ENCODE results near the gene KLHL3.
A peak's percentile ranks its signal among the peaks of the same experiment; 100 is the strongest.

KLHL3 gene

GRCh38 chr5:137681191-137681590 is 54.7 kb downstream of the KLHL3 start:
- no peak overlapping the region for H3K4me3 ChIP-seq (ENCODE audit: low read length)
- DNase-seq (ENCODE audit: low read depth, low spot score) = no peak

GRCh38 chr5:137679910-137680309 is 56.0 kb downstream of the KLHL3 start:
- H3K4me3 ChIP-seq (ENCODE audit: low read length) = no peak overlapping the region
- DNase-seq (ENCODE audit: low read depth, low spot score) = no peak

- no peak for DNase-seq (ENCODE audit: low read depth, low spot score)
- no peak overlapping the region for H3K4me3 ChIP-seq (ENCODE audit: low read length)
These were observed 56.7 kb downstream of the KLHL3 start for GRCh38 chr5:137679195-137679594.

- DNase-seq (ENCODE audit: low read depth, low spot score) = no peak
These were observed 63.0 kb downstream of the KLHL3 start for GRCh38 chr5:137672881-137673280.

GRCh38 chr5:137672001-137672400 is 63.9 kb downstream of the KLHL3 start:
- no peak for DNase-seq (ENCODE audit: low read depth, low spot score)
- H3K4me3 ChIP-seq (ENCODE audit: low read length) = no peak overlapping the region

More at GRCh38 chr5:137672881-137673280, 63.0 kb downstream of the KLHL3 start:
- no peak overlapping the region for H3K4me3 ChIP-seq (ENCODE audit: low read length)

- no peak for DNase-seq (ENCODE audit: low read depth, low spot score)
- no peak overlapping the region for H3K4me3 ChIP-seq (ENCODE audit: low read length)
These were observed 66.1 kb downstream of the KLHL3 start for GRCh38 chr5:137669811-137670210.

- no peak for DNase-seq (ENCODE audit: low read depth, low spot score)
- no peak overlapping the region for H3K4me3 ChIP-seq (ENCODE audit: low read length)
These were observed 67.3 kb downstream of the KLHL3 start for GRCh38 chr5:137668637-137669036.

- no peak for DNase-seq (ENCODE audit: low read depth, low spot score)
- no peak overlapping the region for H3K4me3 ChIP-seq (ENCODE audit: low read length)
These were observed 68.5 kb downstream of the KLHL3 start for GRCh38 chr5:137667341-137667740.

- no peak for DNase-seq (ENCODE audit: low read depth, low spot score)
- H3K4me3 ChIP-seq (ENCODE audit: low read length) = no peak overlapping the region
These were observed 69.0 kb downstream of the KLHL3 start for GRCh38 chr5:137666901-137667300.

- DNase-seq (ENCODE audit: low read depth, low spot score) = no peak
- H3K4me3 ChIP-seq (ENCODE audit: low read length) = no peak overlapping the region
These were observed 69.4 kb downstream of the KLHL3 start for GRCh38 chr5:137666461-137666850.

GRCh38 chr5:137665678-137666460 is 70.0 kb downstream of the KLHL3 start:
- DNase-seq (ENCODE audit: low read depth, low spot score) = peak; percentile 63
- H3K4me3 ChIP-seq (ENCODE audit: low read length) = no peak overlapping the region

- H3K4me3 ChIP-seq (ENCODE audit: low read length) = no peak overlapping the region
- DNase-seq (ENCODE audit: low read depth, low spot score) = peak; percentile 78
These were observed 75.5 kb downstream of the KLHL3 start for GRCh38 chr5:137660349-137660817.

GRCh38 chr5:137659209-137659608 is 76.7 kb downstream of the KLHL3 start:
- DNase-seq (ENCODE audit: low read depth, low spot score) = no peak
- no peak overlapping the region for H3K4me3 ChIP-seq (ENCODE audit: low read length)

GRCh38 chr5:137658324-137658723 is 77.6 kb downstream of the KLHL3 start:
- DNase-seq (ENCODE audit: low read depth, low spot score) = no peak

GRCh38 chr5:137657073-137657472 is 78.8 kb downstream of the KLHL3 start:
- H3K4me3 ChIP-seq (ENCODE audit: low read length) = no peak overlapping the region

More at GRCh38 chr5:137658324-137658723, 77.6 kb downstream of the KLHL3 start:
- no peak overlapping the region for H3K4me3 ChIP-seq (ENCODE audit: low read length)

GRCh38 chr5:137656558-137656957 is 79.3 kb downstream of the KLHL3 start:
- DNase-seq (ENCODE audit: low read depth, low spot score) = no peak
- no peak overlapping the region for H3K4me3 ChIP-seq (ENCODE audit: low read length)

More at GRCh38 chr5:137657073-137657472, 78.8 kb downstream of the KLHL3 start:
- no peak for DNase-seq (ENCODE audit: low read depth, low spot score)

GRCh38 chr5:137651022-137651421 is 84.9 kb downstream of the KLHL3 start:
- no peak overlapping the region for H3K4me3 ChIP-seq (ENCODE audit: low read length)
- no peak for DNase-seq (ENCODE audit: low read depth, low spot score)

- H3K4me3 ChIP-seq (ENCODE audit: low read length) = no peak overlapping the region
- no peak for DNase-seq (ENCODE audit: low read depth, low spot score)
These were observed 86.5 kb downstream of the KLHL3 start for GRCh38 chr5:137649228-137649935.

- DNase-seq (ENCODE audit: low read depth, low spot score) = no peak
- no peak overlapping the region for H3K4me3 ChIP-seq (ENCODE audit: low read length)
These were observed 87.5 kb downstream of the KLHL3 start for GRCh38 chr5:137648361-137648760.

- H3K4me3 ChIP-seq (ENCODE audit: low read length) = no peak overlapping the region
- DNase-seq (ENCODE audit: low read depth, low spot score) = no peak
These were observed 88.5 kb downstream of the KLHL3 start for GRCh38 chr5:137647401-137647800.

Data from Jurkat, Clone E6-1 (cell line).